ENCODE data around the gene NEMP2.

GRCh38 chr2:190563109-190563508 is 28.6 kb upstream of the NEMP2 start:
- TF ChIP-seq CTCF (IDR thresholded peaks at IDR 0.05; ENCODE audit: low read length) = no peak
- no peak for TF ChIP-seq EZH2phosphoT487 (IDR thresholded peaks at IDR 0.05; ENCODE audit: low read length)
